ENCODE results near the gene MAD2L1BP.

The MAD2L1BP gene

GRCh38 chr6:43667245-43668150 lies 31.9 kb downstream of the MAD2L1BP start:
- peak; percentile 76 for DNase-seq

GRCh38 chr6:43668151-43669028 lies 32.8 kb downstream of the MAD2L1BP start:
- peak; percentile 60 for DNase-seq

- DNase-seq: no peak
Measured at GRCh38 chr6:43669050-43669921, 33.6 kb downstream of the MAD2L1BP start.

GRCh38 chr6:43669922-43670622 lies 34.4 kb downstream of the MAD2L1BP start:
- DNase-seq: no peak

GRCh38 chr6:43670623-43670986 lies 35.0 kb downstream of the MAD2L1BP start:
- no peak for DNase-seq

GRCh38 chr6:43671011-43671800 lies 35.6 kb downstream of the MAD2L1BP start:
- no peak for DNase-seq

GRCh38 chr6:43671801-43672690 lies 36.4 kb downstream of the MAD2L1BP start:
- no peak for DNase-seq

- no peak for DNase-seq
Measured at GRCh38 chr6:43673444-43674084, 37.9 kb downstream of the MAD2L1BP start.

GRCh38 chr6:43674291-43674690 lies 38.7 kb downstream of the MAD2L1BP start:
- no peak for DNase-seq

- no peak for DNase-seq
Measured at GRCh38 chr6:43674921-43675320, 39.3 kb downstream of the MAD2L1BP start.

GRCh38 chr6:43676962-43677606 lies 41.4 kb downstream of the MAD2L1BP start:
- DNase-seq: no peak

GRCh38 chr6:43677759-43678158 lies 42.1 kb downstream of the MAD2L1BP start:
- no peak for DNase-seq

GRCh38 chr6:43678341-43678740 lies 42.7 kb downstream of the MAD2L1BP start:
- DNase-seq: no peak

GRCh38 chr6:43679057-43679456 lies 43.4 kb downstream of the MAD2L1BP start:
- DNase-seq: no peak

- no peak for DNase-seq
Measured at GRCh38 chr6:43680308-43681200, 44.9 kb downstream of the MAD2L1BP start.

- DNase-seq: no peak
Measured at GRCh38 chr6:43681303-43681702, 45.7 kb downstream of the MAD2L1BP start.

- DNase-seq: no peak
Measured at GRCh38 chr6:43682724-43683429, 47.2 kb downstream of the MAD2L1BP start.

Measured in NCI-H1092 treated with DMSO at 0.1 percent for 48 hours (cell line).